Measurements from ENCODE around the gene OR8S1.
"Not testable (repeated sequence)": the region's sequence is repeated elsewhere in the genome, so short reads cannot be mapped to it uniquely, and the experiment has no call there.

The OR8S1 gene, protein sequence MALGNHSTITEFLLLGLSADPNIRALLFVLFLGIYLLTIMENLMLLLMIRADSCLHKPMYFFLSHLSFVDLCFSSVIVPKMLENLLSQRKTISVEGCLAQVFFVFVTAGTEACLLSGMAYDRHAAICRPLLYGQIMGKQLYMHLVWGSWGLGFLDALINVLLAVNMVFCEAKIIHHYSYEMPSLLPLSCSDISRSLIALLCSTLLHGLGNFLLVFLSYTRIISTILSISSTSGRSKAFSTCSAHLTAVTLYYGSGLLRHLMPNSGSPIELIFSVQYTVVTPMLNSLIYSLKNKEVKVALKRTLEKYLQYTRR

GRCh38 chr12:48525332-48525731 is at the start of gene OR8S1:
OR8S1 (plus strand) TSS chr12:48525632; CDS start chr12:48525632, 0 bp downstream.
- no peak for DNase-seq (ENCODE audit: low read depth)

DNA sequence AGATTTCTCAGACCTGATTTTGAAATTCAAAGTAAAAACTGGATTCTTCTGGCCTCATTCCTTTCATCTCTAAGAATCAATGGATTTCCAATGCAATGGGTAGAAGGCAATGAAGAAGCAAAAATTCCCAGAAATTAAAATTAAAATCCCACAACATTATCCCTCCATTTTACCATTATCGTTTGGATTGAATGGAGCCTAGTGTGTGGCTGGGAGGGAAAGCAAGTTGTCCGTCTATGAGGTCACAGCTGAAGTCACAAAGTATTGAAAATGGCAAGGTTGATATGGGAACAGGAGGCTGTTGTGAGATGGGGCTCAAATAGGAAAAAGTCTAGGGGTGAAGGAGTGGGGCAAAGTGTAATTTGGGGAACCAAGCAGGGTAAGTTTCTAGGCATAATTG is 43.2 kb upstream of the OR8S1 start, which contains the start of gene C12orf54:
Gene C12orf54 (plus strand): TSS at position 301 of the 400 bp plus-strand sequence. CDS start 799 bp downstream, outside the sequence.
- DNase-seq (ENCODE audit: low read depth) = no peak

- no peak for DNase-seq (ENCODE audit: low read depth)
Observed at GRCh38 chr12:48482930-48483329, 42.5 kb upstream of the OR8S1 start.

- DNase-seq (ENCODE audit: low read depth) = no peak
Observed at GRCh38 chr12:48486261-48486660, 39.2 kb upstream of the OR8S1 start.

DNA sequence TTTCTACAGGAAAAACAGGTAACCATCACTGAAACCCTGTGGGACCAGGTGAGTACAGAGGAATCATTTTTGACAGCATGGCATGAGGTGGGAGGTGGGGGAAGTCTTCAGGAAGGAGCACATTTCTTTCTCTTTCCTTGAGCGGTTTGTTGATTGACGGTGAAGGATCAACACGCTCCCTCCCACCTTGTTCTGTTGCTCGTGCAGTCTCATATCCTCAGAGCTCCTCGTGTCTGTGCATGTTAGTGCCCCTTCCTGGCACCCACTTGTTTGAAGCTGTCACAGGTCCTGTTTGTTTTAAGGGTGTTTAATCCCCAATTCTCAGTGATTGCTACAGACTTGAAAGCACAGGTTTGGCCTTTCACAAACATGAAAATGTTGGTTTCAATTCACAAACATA is 38.8 kb upstream of the OR8S1 start:
- DNase-seq (ENCODE audit: low read depth) = no peak

DNA sequence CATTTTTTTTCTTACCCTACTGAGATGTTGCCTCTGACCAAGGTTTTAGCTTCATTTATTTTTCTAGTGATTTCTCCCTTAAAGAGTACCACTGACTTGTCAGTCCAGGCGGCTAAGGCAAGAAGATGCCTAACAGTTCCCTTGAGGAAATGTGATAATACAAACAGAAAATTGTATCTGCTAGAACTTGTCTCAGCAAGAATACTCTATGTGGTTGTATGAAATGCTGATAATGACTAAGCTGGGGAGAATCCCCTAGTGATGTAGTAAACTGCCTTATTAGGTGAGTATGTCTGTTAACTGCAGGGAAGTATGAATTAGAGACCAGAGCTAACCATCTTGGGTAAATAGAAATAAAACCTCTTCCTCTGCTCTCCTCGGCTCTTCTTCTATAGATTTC is 36.4 kb upstream of the OR8S1 start:
- no peak for DNase-seq (ENCODE audit: low read depth)

DNA sequence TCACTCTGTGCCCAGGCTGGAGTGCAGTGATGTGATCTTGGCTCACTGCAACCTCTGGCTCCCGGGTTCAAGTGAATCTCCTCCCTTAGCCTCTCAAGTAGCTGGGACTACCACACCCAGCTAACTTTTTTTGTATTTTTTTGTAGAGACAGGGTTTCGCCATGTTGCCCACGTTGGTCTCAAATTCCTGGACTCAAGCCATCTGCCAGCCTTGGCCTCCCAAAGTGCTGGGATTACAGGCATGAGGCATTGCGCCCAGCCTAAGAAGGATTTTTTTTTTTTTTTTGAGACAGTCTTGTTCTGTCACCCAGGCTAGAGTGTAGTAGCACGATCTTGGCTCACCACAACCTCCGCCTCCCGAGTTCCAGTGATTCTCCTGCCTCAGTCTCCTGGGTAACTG is 36.0 kb upstream of the OR8S1 start:
- not testable (repeated sequence) for DNase-seq (ENCODE audit: low read depth)

DNA sequence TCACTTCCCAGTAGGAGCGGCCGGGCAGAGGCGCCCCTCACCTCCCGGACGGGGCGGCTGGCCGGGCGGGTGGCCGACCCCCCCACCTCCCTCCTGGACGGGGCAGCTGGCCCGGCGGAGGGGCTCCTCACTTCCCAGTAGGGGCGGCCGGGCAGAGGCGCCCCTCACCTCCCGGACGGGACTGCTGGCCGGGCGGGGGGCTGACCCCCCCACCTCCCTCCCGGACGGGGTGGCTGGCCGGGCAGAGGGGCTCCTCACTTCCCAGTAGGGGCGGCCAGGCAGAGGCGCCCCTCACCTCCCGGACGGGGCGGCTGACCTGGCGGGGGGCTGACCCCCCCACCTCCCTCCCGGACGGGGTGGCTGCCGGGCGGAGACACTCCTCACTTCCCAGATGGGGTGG is 25.2 kb upstream of the OR8S1 start:
- not testable (repeated sequence) for DNase-seq (ENCODE audit: low read depth)

DNA sequence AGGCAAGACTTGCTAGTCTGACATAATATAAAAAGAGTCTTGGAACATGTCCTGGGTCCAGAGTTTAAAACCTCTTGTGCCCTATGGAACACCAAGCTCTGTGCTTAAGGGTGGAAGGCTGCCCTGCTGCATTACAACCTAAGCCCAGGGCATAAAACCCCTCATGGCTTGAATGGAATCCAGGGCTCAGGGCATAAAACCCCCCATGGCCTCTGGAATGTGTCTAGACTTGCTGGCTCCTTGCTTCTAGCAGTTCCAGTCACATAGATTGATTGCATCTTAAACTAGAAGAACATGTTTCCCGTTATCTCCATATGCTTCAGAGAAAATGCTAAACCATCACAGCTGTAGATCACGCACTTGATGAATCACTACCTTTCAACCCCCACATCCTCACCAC is 18.6 kb upstream of the OR8S1 start:
- not testable (repeated sequence) for DNase-seq (ENCODE audit: low read depth)

GRCh38 chr12:48508987-48509386 is 16.4 kb upstream of the OR8S1 start:
- no peak for DNase-seq (ENCODE audit: low read depth)

- DNase-seq (ENCODE audit: low read depth) = no peak
Observed at GRCh38 chr12:48510111-48510510, 15.3 kb upstream of the OR8S1 start.

- no peak for DNase-seq (ENCODE audit: low read depth)
Observed at GRCh38 chr12:48512855-48513254, 12.6 kb upstream of the OR8S1 start.

GRCh38 chr12:48514728-48515127 is 10.7 kb upstream of the OR8S1 start:
- DNase-seq (ENCODE audit: low read depth) = no peak

- DNase-seq (ENCODE audit: low read depth) = not testable (repeated sequence)
Observed at GRCh38 chr12:48520381-48520780, 5.1 kb upstream of the OR8S1 start.

GRCh38 chr12:48527891-48528670 is 2.6 kb downstream of the OR8S1 start:
- DNase-seq (ENCODE audit: low read depth) = no peak

GRCh38 chr12:48532601-48533000 is 7.2 kb downstream of the OR8S1 start:
- no peak for DNase-seq (ENCODE audit: low read depth)

- DNase-seq (ENCODE audit: low read depth) = no peak
Observed at GRCh38 chr12:48536602-48537001, 11.2 kb downstream of the OR8S1 start.

- DNase-seq (ENCODE audit: low read depth) = no peak
Observed at GRCh38 chr12:48542300-48542928, 17.0 kb downstream of the OR8S1 start.

GRCh38 chr12:48545833-48546469 is 20.5 kb downstream of the OR8S1 start:
- no peak for DNase-seq (ENCODE audit: low read depth)

GRCh38 chr12:48547012-48547411 is 21.6 kb downstream of the OR8S1 start:
- not testable (repeated sequence) for DNase-seq (ENCODE audit: low read depth)

- not testable (repeated sequence) for DNase-seq (ENCODE audit: low read depth)
Observed at GRCh38 chr12:48551636-48552035, 26.2 kb downstream of the OR8S1 start.

DNA sequence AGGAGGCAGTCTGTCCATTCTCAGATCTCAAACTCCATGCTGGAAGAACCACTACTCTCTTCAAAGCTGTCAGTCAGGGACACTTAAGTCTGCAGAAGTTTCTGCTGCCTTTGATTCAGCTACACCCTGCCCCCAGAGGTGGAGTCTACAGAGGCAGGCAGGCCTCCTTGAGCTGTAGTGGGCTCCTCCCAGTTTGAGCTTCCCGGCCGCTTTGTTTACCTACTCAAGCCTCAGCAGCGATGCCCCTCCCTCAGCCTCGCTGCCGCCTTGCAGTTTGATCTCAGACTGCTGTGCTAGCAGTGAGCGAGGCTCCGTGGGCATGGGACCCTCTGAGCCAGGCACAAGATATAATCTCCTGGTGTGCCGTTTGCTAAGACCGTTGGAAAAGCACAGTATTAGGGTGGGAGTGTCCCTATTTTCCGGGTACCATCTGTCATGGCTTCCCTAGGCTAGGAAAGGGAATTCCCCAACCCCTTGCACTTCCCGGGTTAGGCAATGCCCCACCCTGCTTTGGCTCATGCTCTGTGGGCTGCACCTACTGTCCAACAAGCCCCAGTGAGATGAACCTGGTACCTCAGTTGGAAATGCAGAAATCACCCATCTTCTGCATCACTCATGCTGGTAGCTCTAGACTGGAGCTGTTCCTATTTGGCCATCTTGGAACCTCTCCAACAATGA is 28.4 kb downstream of the OR8S1 start:
- DNase-seq (ENCODE audit: low read depth) = not testable (repeated sequence)

Measured in stimulated activated CD8-positive, alpha-beta memory T cell treated with anti-CD3 and anti-CD28 coated beads, Interleukin-12 subunit alpha, Interleukin-12 subunit beta, amount 100 ng/mL, for 4 hours (primary cell).